Fibroblast of lung (primary cell): Measurements from ENCODE around the gene KRT76.
"Not testable (repeated sequence)": the region's sequence is repeated elsewhere in the genome, so short reads cannot be mapped to it uniquely, and the experiment has no call there.

ENCODE experiments used
- CTCF ChIP-seq, 2 donors: IDR thresholded peaks in 1 of 2; conservative IDR thresholded peaks in 1 of 2; 1 replicate in 1 of 2; 2 replicates in 1 of 2; pipeline ENCODE4 v1.5.1; 2011 to 2012; ENCODE audit warnings: low read length in 2 of 2, control low read depth in 1 of 2, inconsistent platforms in 1 of 2, low read depth in 1 of 2, mild to moderate bottlenecking in 1 of 2
- EZH2 ChIP-seq: IDR thresholded peaks from 2 replicates; pipeline ENCODE4 v1.5.1; 2012; ENCODE audit warnings: low read length, control low read depth, mild to moderate bottlenecking; ENCODE audit errors: missing control alignments

GRCh38 chr12:52795332-52795674 is 18.2 kb upstream of the KRT76 start:
- not testable (repeated sequence) for TF ChIP-seq CTCF (conservative IDR thresholded peaks at IDR 0.05 in 1 of 2, IDR thresholded peaks at IDR 0.05 in 1 of 2; ENCODE audit: low read depth in 1 of 2, low read length in 2 of 2); EZH2
